ENCODE results near the gene FSTL5.

FSTL5 gene

DNA sequence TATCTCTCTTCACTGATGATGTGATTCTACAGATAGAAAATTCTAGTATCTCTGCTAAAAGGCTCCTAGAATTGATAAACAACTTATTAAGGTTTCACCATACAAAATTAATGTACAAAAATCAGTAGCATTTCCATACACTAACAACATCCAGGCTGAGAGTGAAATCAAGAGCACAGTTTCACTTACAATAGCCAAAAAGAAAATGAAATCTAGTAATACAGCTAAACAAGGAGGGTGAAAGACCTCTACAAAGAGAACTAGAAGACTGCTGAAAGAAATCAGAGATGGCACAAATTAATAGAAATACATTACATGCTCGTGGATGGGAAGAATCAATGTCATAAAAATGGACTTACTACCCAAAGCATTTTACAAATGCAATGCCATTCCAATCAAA, 751.9 kb downstream of the FSTL5 start:
- no peak for ATAC-seq
- TF ChIP-seq TCF4 (CRISPR knock-in tag; IDR thresholded peaks at IDR 0.05; ENCODE audit: borderline replicate concordance) (no peak), SNAI2 (CRISPR knock-in tag; IDR thresholded peaks at IDR 0.05) (no peak), RARB (CRISPR knock-in tag; IDR thresholded peaks at IDR 0.05) (no peak), CREB5 (CRISPR knock-in tag; IDR thresholded peaks at IDR 0.05; ENCODE audit: low read depth) (no peak), ZFP30 (CRISPR knock-in tag; IDR thresholded peaks at IDR 0.05) (no peak), PPARA (CRISPR knock-in tag; IDR thresholded peaks at IDR 0.05; ENCODE audit: borderline replicate concordance) (no peak), BACH2 (CRISPR knock-in tag; IDR thresholded peaks at IDR 0.05; ENCODE audit: borderline replicate concordance) (no peak), ZC3H10 (CRISPR knock-in tag; IDR thresholded peaks at IDR 0.05) (no peak), OSR1 (CRISPR knock-in tag; IDR thresholded peaks at IDR 0.05) (no peak), ZNF70 (CRISPR knock-in tag; IDR thresholded peaks at IDR 0.05) (no peak)
- TF ChIP-seq, protein P1, sequence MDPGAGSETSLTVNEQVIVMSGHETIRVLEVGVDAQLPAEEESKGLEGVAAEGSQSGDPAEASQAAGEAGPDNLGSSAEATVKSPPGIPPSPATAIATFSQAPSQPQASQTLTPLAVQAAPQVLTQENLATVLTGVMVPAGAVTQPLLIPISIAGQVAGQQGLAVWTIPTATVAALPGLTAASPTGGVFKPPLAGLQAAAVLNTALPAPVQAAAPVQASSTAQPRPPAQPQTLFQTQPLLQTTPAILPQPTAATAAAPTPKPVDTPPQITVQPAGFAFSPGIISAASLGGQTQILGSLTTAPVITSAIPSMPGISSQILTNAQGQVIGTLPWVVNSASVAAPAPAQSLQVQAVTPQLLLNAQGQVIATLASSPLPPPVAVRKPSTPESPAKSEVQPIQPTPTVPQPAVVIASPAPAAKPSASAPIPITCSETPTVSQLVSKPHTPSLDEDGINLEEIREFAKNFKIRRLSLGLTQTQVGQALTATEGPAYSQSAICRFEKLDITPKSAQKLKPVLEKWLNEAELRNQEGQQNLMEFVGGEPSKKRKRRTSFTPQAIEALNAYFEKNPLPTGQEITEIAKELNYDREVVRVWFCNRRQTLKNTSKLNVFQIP (CRISPR knock-in tag; IDR thresholded peaks at IDR 0.05; ENCODE audit: borderline replicate concordance, low read depth) = no peak

DNA sequence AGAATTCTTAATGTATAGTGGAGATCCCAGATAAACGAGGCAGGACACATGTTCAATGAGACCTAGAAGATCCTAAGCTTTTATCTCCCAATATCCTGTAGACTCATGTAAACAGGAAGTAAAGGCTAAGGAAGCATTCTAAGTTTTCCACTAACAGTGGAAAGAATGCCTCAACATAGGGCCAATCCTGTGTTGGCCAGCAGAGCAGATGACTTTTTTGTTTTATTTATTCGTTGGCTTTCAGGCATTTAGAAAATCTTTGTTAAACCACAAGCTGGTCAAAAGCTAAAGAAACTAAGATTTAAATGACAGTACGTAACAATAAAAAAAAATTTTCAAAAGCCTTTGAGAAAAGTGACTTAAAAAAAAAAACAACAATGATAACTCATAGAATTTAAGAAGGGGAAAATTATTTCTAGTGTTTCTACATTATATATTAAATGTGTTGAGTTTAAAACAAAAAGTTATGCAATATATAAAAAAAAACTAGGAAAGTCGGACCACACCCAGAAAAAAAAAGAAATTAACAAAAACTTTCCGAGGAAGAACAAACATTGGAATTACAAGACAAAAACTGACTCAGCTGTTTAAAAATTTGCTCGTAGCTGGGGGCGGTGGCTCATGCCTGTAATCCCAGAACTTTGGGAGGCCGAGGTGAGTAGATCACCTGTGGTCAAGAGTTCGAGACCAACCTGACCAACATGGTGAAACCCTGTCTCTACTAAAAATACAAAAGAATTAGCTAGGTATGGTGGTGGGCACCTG, 759.3 kb downstream of the FSTL5 start:
- ATAC-seq = no peak
- TF ChIP-seq, protein P1 (CRISPR knock-in tag; IDR thresholded peaks at IDR 0.05; ENCODE audit: borderline replicate concordance, low read depth) = no peak
- TF ChIP-seq SNAI2 (CRISPR knock-in tag; IDR thresholded peaks at IDR 0.05) = no peak

- ATAC-seq = no peak
- no peak for TF ChIP-seq RARB (CRISPR knock-in tag; IDR thresholded peaks at IDR 0.05)
- no peak for TF ChIP-seq ZC3H10 (CRISPR knock-in tag; IDR thresholded peaks at IDR 0.05)
- no peak for TF ChIP-seq ZFP30 (CRISPR knock-in tag; IDR thresholded peaks at IDR 0.05)
- no peak for TF ChIP-seq CSDC2 (CRISPR knock-in tag; IDR thresholded peaks at IDR 0.05)
- TF ChIP-seq TOX (CRISPR knock-in tag; IDR thresholded peaks at IDR 0.05; ENCODE audit: borderline replicate concordance) = no peak
- TF ChIP-seq ESRRG (CRISPR knock-in tag; IDR thresholded peaks at IDR 0.05) = no peak
- TF ChIP-seq GLIS3 (CRISPR knock-in tag; IDR thresholded peaks at IDR 0.05) = no peak
- TF ChIP-seq ARNTL (CRISPR knock-in tag; IDR thresholded peaks at IDR 0.05; ENCODE audit: borderline replicate concordance, low read depth) = no peak
These were observed 760.0 kb downstream of the FSTL5 start for GRCh38 chr4:161403781-161404180.

- no peak for TF ChIP-seq OSR1 (CRISPR knock-in tag; IDR thresholded peaks at IDR 0.05)
- no peak for TF ChIP-seq BACH2 (CRISPR knock-in tag; IDR thresholded peaks at IDR 0.05; ENCODE audit: borderline replicate concordance)
- no peak for ATAC-seq
These were observed 770.2 kb downstream of the FSTL5 start for GRCh38 chr4:161393602-161394001.

DNA sequence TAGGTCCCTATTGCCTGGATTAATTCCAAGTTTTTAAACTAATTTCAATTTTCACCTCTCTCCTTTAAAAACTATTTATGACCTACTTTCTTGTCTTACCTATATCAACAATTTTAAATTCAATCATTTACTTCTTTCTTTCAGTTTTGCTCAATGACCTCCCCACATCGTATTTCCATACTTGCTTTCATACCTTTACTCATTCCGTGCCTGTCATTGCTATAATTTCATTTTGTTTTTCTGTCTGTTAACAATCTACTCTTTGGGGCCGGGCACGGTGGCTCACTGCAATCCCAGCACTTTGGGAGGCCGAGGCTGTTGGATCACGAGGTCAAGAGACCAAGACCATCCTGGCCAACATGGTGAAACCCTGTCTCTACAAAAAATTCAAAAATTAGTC, 781.1 kb downstream of the FSTL5 start:
- no peak for TF ChIP-seq PPARA (CRISPR knock-in tag; IDR thresholded peaks at IDR 0.05; ENCODE audit: borderline replicate concordance)
- no peak for ATAC-seq

GRCh38 chr4:161376275-161376674, 787.5 kb downstream of the FSTL5 start:
- no peak for ATAC-seq
- TF ChIP-seq ZNF70 (CRISPR knock-in tag; IDR thresholded peaks at IDR 0.05) = no peak
- no peak for TF ChIP-seq BACH2 (CRISPR knock-in tag; IDR thresholded peaks at IDR 0.05; ENCODE audit: borderline replicate concordance)
- TF ChIP-seq GLIS3 (CRISPR knock-in tag; IDR thresholded peaks at IDR 0.05) = no peak
- TF ChIP-seq CREB5 (CRISPR knock-in tag; IDR thresholded peaks at IDR 0.05; ENCODE audit: low read depth) = no peak
- TF ChIP-seq, protein P2, sequence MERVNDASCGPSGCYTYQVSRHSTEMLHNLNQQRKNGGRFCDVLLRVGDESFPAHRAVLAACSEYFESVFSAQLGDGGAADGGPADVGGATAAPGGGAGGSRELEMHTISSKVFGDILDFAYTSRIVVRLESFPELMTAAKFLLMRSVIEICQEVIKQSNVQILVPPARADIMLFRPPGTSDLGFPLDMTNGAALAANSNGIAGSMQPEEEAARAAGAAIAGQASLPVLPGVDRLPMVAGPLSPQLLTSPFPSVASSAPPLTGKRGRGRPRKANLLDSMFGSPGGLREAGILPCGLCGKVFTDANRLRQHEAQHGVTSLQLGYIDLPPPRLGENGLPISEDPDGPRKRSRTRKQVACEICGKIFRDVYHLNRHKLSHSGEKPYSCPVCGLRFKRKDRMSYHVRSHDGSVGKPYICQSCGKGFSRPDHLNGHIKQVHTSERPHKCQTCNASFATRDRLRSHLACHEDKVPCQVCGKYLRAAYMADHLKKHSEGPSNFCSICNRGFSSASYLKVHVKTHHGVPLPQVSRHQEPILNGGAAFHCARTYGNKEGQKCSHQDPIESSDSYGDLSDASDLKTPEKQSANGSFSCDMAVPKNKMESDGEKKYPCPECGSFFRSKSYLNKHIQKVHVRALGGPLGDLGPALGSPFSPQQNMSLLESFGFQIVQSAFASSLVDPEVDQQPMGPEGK (CRISPR knock-in tag; IDR thresholded peaks at IDR 0.05; ENCODE audit: borderline replicate concordance) = no peak

Measured in SK-N-SH treated with all-trans-retinoic acid at 6 μM for 48 hours (cell line).